H9 (cell line): ENCODE measurements around the gene HTR2A. TPM values are rescaled to one million over a fixed set of nuclear protein-coding genes. Genes with fewer than 3 reads are reported as not detected.

Experiments used
- DNase-seq: peaks from one replicate; pipeline ENCODE4 v3.0.0-alpha.2; 2017
- H2AFZ ChIP-seq: one replicate; pipeline ENCODE4 v1.6.1; 2013; ENCODE audit warnings: mild to moderate bottlenecking, low read length, control low read depth, moderate library complexity
- H2AK5ac ChIP-seq: 2 replicates; pipeline ENCODE4 v1.6.1; 2013; ENCODE audit warnings: low read length, control low read depth, mixed read lengths; ENCODE audit not compliant: insufficient read length
- H2BK120ac ChIP-seq: one replicate; pipeline ENCODE4 v1.6.1; 2013; ENCODE audit warnings: low read depth, mild to moderate bottlenecking, low read length, control low read depth, inconsistent platforms; ENCODE audit not compliant: poor library complexity, severe bottlenecking
- H2BK12ac ChIP-seq: 2 replicates; pipeline ENCODE4 v1.6.1; 2013; ENCODE audit warnings: low read length, control low read depth, mixed read lengths, low read depth; ENCODE audit not compliant: insufficient read length
- H2BK15ac ChIP-seq: 2 replicates; pipeline ENCODE4 v1.6.1; 2013; ENCODE audit warnings: low read depth, low read length, control low read depth
- H2BK20ac ChIP-seq: one replicate; pipeline ENCODE4 v1.6.1; 2013; ENCODE audit warnings: low read depth, mild to moderate bottlenecking, low read length, control low read depth, inconsistent platforms; ENCODE audit not compliant: poor library complexity, severe bottlenecking
- H2BK5ac ChIP-seq: 2 replicates; pipeline ENCODE4 v1.6.1; 2013; ENCODE audit warnings: low read length, control low read depth, mixed read lengths; ENCODE audit not compliant: insufficient read length
- H3K14ac ChIP-seq: 2 replicates; pipeline ENCODE4 v1.6.1; 2013; ENCODE audit warnings: low read length, control low read depth; ENCODE audit not compliant: insufficient read depth
- H3K18ac ChIP-seq: 2 replicates; pipeline ENCODE4 v1.6.1; 2013; ENCODE audit warnings: low read depth, mild to moderate bottlenecking, mixed read lengths, low read length, control low read depth; ENCODE audit not compliant: insufficient read length
- H3K23ac ChIP-seq: 2 replicates; pipeline ENCODE4 v1.6.1; 2013; ENCODE audit warnings: low read length, control low read depth, mixed read lengths, low read depth; ENCODE audit not compliant: insufficient read length
- H3K23me2 ChIP-seq: 2 replicates; pipeline ENCODE4 v1.6.1; 2013; ENCODE audit warnings: low read depth, mild to moderate bottlenecking, mixed read lengths, low read length, control low read depth; ENCODE audit not compliant: insufficient read length, poor library complexity, severe bottlenecking
- H3K27ac ChIP-seq: 2 replicates; pipeline ENCODE4 v1.5.1; 2013; ENCODE audit warnings: low read length, control low read depth, mixed read lengths, low read depth; ENCODE audit not compliant: insufficient read length
- H3K27me3 ChIP-seq: 2 replicates; pipeline ENCODE4 v1.6.1; 2013; ENCODE audit warnings: low read length, control low read depth, inconsistent platforms; ENCODE audit not compliant: insufficient read depth
- H3K4ac ChIP-seq: 2 replicates; pipeline ENCODE4 v1.6.1; 2013; ENCODE audit warnings: low read depth, mild to moderate bottlenecking, control low read depth, inconsistent platforms, low read length, moderate library complexity
- H3K4me1 ChIP-seq: 2 replicates; pipeline ENCODE4 v1.6.1; 2013; ENCODE audit warnings: low read length, control low read depth, inconsistent platforms; ENCODE audit not compliant: insufficient read depth
- H3K4me2 ChIP-seq: 2 replicates; pipeline ENCODE4 v1.6.1; 2013; ENCODE audit warnings: low read length, control low read depth, mixed read lengths; ENCODE audit not compliant: insufficient read length, insufficient read depth
- H3K56ac ChIP-seq: 2 replicates; pipeline ENCODE4 v1.6.1; 2013; ENCODE audit warnings: low read depth, mild to moderate bottlenecking, mixed read lengths, low read length, control low read depth; ENCODE audit not compliant: insufficient read length
- H3K79me1 ChIP-seq: 2 replicates; pipeline ENCODE4 v1.6.1; 2013; ENCODE audit warnings: low read depth, mild to moderate bottlenecking, moderate library complexity, low read length, control low read depth, inconsistent platforms; ENCODE audit not compliant: insufficient read depth, poor library complexity, severe bottlenecking
- H3K79me2 ChIP-seq: 2 replicates; pipeline ENCODE4 v1.6.1; 2013; ENCODE audit warnings: low read length, control low read depth, inconsistent platforms; ENCODE audit not compliant: insufficient read depth
- H3K9ac ChIP-seq: 2 replicates; pipeline ENCODE4 v1.6.1; 2013; ENCODE audit warnings: low read length, control low read depth, mixed read lengths; ENCODE audit not compliant: insufficient read length; ENCODE audit errors: extremely low read depth
- H3K9me3 ChIP-seq: one replicate; pipeline ENCODE4 v1.6.1; 2013; ENCODE audit warnings: low read depth, low read length, inconsistent platforms; ENCODE audit not compliant: control insufficient read depth
- H3T11ph ChIP-seq: one replicate; pipeline ENCODE4 v1.6.1; 2013; ENCODE audit warnings: mild to moderate bottlenecking, low read length, control low read depth, inconsistent platforms
- H4K20me1 ChIP-seq: one replicate; pipeline ENCODE4 v1.6.1; 2013; ENCODE audit not compliant: control insufficient read depth, insufficient read length, insufficient read depth
- H4K5ac ChIP-seq: 2 replicates; pipeline ENCODE4 v1.6.1; 2013; ENCODE audit warnings: low read depth, mild to moderate bottlenecking, mixed read lengths, low read length, control low read depth; ENCODE audit not compliant: insufficient read length
- H4K8ac ChIP-seq: replicated peaks from 2 replicates; pipeline ENCODE4 v1.6.1; 2013; ENCODE audit warnings: low read length, control low read depth, mixed read lengths, low read depth; ENCODE audit not compliant: insufficient read length
- H4K91ac ChIP-seq: 2 replicates; pipeline ENCODE4 v1.6.1; 2013; ENCODE audit warnings: low read depth, mild to moderate bottlenecking, moderate library complexity, mixed read lengths, low read length, control low read depth; ENCODE audit not compliant: insufficient read length
- H3K27ac Mint-ChIP-seq, 3 experiments: 2 replicates in 2 of 3; 3 replicates in 1 of 3; pipeline ENCODE4 v1.8.0; 2020 to 2021; ENCODE audit warnings: mixed read lengths in 3 of 3, mild to moderate bottlenecking in 1 of 3, moderate library complexity in 1 of 3
- H3K27me3 Mint-ChIP-seq: 2 replicates; pipeline ENCODE4 v1.8.0; 2021; ENCODE audit warnings: low read depth, mild to moderate bottlenecking, moderate library complexity, mixed read lengths
- H3K36me3 Mint-ChIP-seq, 3 experiments: 2 replicates in 2 of 3; 3 replicates in 1 of 3; pipeline ENCODE4 v1.8.0; 2020 to 2021; ENCODE audit warnings: low read depth in 3 of 3, mixed read lengths in 3 of 3; ENCODE audit not compliant: insufficient read depth in 1 of 3
- H3K4me1 Mint-ChIP-seq, 2 experiments: 2 replicates each; pipeline ENCODE4 v1.8.0; 2020; ENCODE audit warnings: mixed read lengths in 2 of 2
- H3K4me3 Mint-ChIP-seq, 2 experiments: 2 replicates in 1 of 2; 3 replicates in 1 of 2; pipeline ENCODE4 v1.8.0; 2020 to 2021; ENCODE audit warnings: mild to moderate bottlenecking in 2 of 2, mixed read lengths in 2 of 2, moderate library complexity in 1 of 2
- H3K9me3 Mint-ChIP-seq, 2 experiments: 2 replicates in 1 of 2; 3 replicates in 1 of 2; pipeline ENCODE4 v1.8.0; 2020; ENCODE audit warnings: mild to moderate bottlenecking in 2 of 2, mixed read lengths in 2 of 2, moderate library complexity in 1 of 2
- WGBS: extraction: QIAGEN DNeasy Blood & Tissue Kit; methylation state at CpG from one replicate; pipeline ENCODE4 v1.1.7; 2013; ENCODE audit warnings: missing lambda C conversion rate, low lambda C conversion rate, mixed read lengths; ENCODE audit not compliant: insufficient read length; ENCODE audit errors: extremely low coverage; 5-methylcytosine and 5-hydroxymethylcytosine counted together
- total RNA-seq: library from RNA; stranded (reverse); gene quantifications from 2 replicates; pipeline ENCODE4 v1.2.1, GENCODE V29; 2021
- TF ChIP-seq, protein P1 (sequence below): fragments of 200-600 bp; sonication (generic); conservative IDR thresholded peaks from 3 replicates; pipeline ENCODE4 v1.8.0; 2021; ENCODE audit warnings: antibody characterized with exemption, mild to moderate bottlenecking

HTR2A gene
- total RNA-seq, 1 experiment from 2014 or later: not detected

DNA sequence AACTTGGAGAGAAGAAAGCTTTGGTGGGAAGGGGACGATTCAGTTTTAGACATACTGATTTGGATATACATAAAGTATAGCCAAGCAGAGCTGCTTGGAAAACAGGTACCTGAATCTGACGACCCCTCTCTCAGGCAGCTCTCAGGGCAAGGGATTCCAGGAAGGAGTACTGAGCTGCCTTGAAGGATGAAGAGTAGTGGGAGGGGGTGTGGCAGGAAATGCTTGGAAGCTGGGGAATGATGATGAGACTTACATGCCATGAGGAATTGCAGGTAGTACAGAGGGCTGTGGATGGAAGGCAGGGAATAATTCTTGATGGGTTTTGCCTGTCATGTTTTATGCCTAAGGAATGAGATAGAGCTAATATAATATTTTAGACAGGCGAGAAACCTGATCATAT lies 38.7 kb downstream of the HTR2A start:
- H2BK20ac ChIP-seq: no peak overlapping the region
- no peaks in the 10 kb centered on the region for H3K79me1 ChIP-seq
- H3K79me2 ChIP-seq: no peaks in the 10 kb centered on the region
- no peak overlapping the region for H4K8ac ChIP-seq
- H3K4ac ChIP-seq: no peak overlapping the region
- Mint-ChIP-seq H3K4me1 (peaks cover 0 to 3% of the 10 kb centered on the region in 2 experiments; a peak in 1 of 4 replicates), H3K9me3 (no peaks in the 10 kb centered on the region), H3K4me3 (no peak overlapping the region), H3K36me3 (no peaks in the 10 kb centered on the region), H3K27ac (no peak overlapping the region; a peak in 1 of 7 replicates), H3K27me3 (no peaks in the 10 kb centered on the region)
- H2BK120ac ChIP-seq: no peak overlapping the region
- H3K4me2 ChIP-seq: no peak overlapping the region
- H2AK5ac ChIP-seq: no peak overlapping the region
- no peak overlapping the region for H3K18ac ChIP-seq
- no peak overlapping the region for H2BK5ac ChIP-seq
- H3K23me2 ChIP-seq: no peaks in the 10 kb centered on the region
- H3K27me3 ChIP-seq: no peaks in the 10 kb centered on the region
- H3K14ac ChIP-seq: no peak overlapping the region
- H3K56ac ChIP-seq: no peak overlapping the region
- H3T11ph ChIP-seq: no peak overlapping the region
- H3K4me1 ChIP-seq: no peaks in the 10 kb centered on the region
- H3K9ac ChIP-seq: no peak overlapping the region
- no peak overlapping the region for H3K27ac ChIP-seq
- no peak overlapping the region for H4K91ac ChIP-seq
- H4K5ac ChIP-seq: no peak overlapping the region
- H2BK15ac ChIP-seq: no peak overlapping the region
- no peak overlapping the region for H3K23ac ChIP-seq
- no peak overlapping the region for H2BK12ac ChIP-seq
- H3K9me3 ChIP-seq: no peaks in the 10 kb centered on the region
- H2AFZ ChIP-seq: no peak overlapping the region
- no CpG with 5 or more reads among the region's 3 CpGs for WGBS
- TF ChIP-seq, protein P1, sequence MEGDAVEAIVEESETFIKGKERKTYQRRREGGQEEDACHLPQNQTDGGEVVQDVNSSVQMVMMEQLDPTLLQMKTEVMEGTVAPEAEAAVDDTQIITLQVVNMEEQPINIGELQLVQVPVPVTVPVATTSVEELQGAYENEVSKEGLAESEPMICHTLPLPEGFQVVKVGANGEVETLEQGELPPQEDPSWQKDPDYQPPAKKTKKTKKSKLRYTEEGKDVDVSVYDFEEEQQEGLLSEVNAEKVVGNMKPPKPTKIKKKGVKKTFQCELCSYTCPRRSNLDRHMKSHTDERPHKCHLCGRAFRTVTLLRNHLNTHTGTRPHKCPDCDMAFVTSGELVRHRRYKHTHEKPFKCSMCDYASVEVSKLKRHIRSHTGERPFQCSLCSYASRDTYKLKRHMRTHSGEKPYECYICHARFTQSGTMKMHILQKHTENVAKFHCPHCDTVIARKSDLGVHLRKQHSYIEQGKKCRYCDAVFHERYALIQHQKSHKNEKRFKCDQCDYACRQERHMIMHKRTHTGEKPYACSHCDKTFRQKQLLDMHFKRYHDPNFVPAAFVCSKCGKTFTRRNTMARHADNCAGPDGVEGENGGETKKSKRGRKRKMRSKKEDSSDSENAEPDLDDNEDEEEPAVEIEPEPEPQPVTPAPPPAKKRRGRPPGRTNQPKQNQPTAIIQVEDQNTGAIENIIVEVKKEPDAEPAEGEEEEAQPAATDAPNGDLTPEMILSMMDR: no peak
- no peaks in the 10 kb centered on the region for H4K20me1 ChIP-seq
- DNase-seq: no peak
